HepG2 (cell line): ENCODE measurements around the gene ILKAP. TPM values are rescaled to one million over a fixed set of nuclear protein-coding genes. Genes with fewer than 3 reads are reported as not detected.
A peak's percentile ranks its signal among the peaks of the same experiment; 100 is the strongest.

ENCODE experiments used
- ATAC-seq: fragments of 200-7000 bp; cut with Tn5 transposase; 3 replicates; pipeline ENCODE4 v1.9.1; 2020; ENCODE audit warnings: mild to moderate bottlenecking, moderate library complexity
- BruUV-seq: library from RNA; stranded (reverse); fragments of 400-500 nt; replicated peaks from 2 replicates; lab custom pipeline; 2021; lab: Mats Ljungman, UMichigan
- CTCF ChIA-PET: fragments of 300-600 bp; formaldehyde crosslinking; extraction: SDS; loops from one replicate; lab custom pipeline; 2021; ENCODE audit warnings: low total read pairs, inconsistent platforms, low intra/inter-chr PET ratio; lab: Yijun Ruan, JAX
- POLR2A ChIA-PET: fragments of 350-600 bp; sonication (Branson Sonifier 250); formaldehyde crosslinking; loops from one replicate; lab custom pipeline; 2020; ENCODE audit warnings: antibody characterized with exemption, inconsistent platforms; lab: Yijun Ruan, JAX
- DNase-seq: peaks from one replicate; pipeline ENCODE4 v3.0.0-alpha.2; 2015; ENCODE audit warnings: low spot score
- FAIRE-seq: peaks from 3 replicates; lab custom pipeline; 2011; peaks lifted over from hg19 to GRCh38; lab: Jason Lieb, UNC
- H2AFZ ChIP-seq: one replicate; pipeline ENCODE4 v1.6.1; 2011; ENCODE audit warnings: low read length, inconsistent platforms
- H3K27ac ChIP-seq: fragments of 300-600 bp; 3 replicates; pipeline ENCODE4 v1.8.0; 2011; ENCODE audit warnings: mixed run types, mild to moderate bottlenecking, mixed read lengths, low read length, inconsistent platforms; ENCODE audit not compliant: insufficient read depth; ENCODE audit errors: extremely low read length
- H3K27me3 ChIP-seq, 2 experiments: fragments of 200-600 bp in 1 of 2; 2 replicates in 1 of 2; 3 replicates in 1 of 2; pipeline versions ENCODE4 v1.6.0 to v1.8.0; 2011; ENCODE audit warnings: low read length in 2 of 2, mild to moderate bottlenecking in 2 of 2, moderate library complexity in 2 of 2, inconsistent platforms in 1 of 2; ENCODE audit not compliant: insufficient read depth in 2 of 2, control insufficient read depth in 1 of 2
- H3K36me3 ChIP-seq, 2 experiments: fragments of 200-600 bp in 1 of 2; replicated peaks in 1 of 2; 2 replicates in 1 of 2; 3 replicates in 1 of 2; pipeline versions ENCODE4 v1.5.1 to v1.8.0; 2011; ENCODE audit warnings: low read length in 2 of 2, inconsistent platforms in 1 of 2; ENCODE audit not compliant: insufficient read depth in 2 of 2, control insufficient read depth in 1 of 2
- H3K4me1 ChIP-seq: 2 replicates; pipeline ENCODE4 v1.5.1; 2012; ENCODE audit warnings: low read length, inconsistent platforms; ENCODE audit not compliant: insufficient read depth
- H3K4me2 ChIP-seq: 2 replicates; pipeline ENCODE4 v1.6.0; 2011; ENCODE audit warnings: low read depth, low read length, inconsistent platforms
- H3K4me3 ChIP-seq, 3 experiments: fragments of 200-600 bp in 1 of 3; sonication (generic), shearing (Covaris generic) in 1 of 3; replicated peaks in 1 of 3; 2 replicates each; pipeline ENCODE4 v1.5.1; 2011 to 2016; ENCODE audit warnings: low read length in 3 of 3, inconsistent platforms in 2 of 3, low read depth in 2 of 3, mild to moderate bottlenecking in 2 of 3, control low read depth in 1 of 3, mixed read lengths in 1 of 3; ENCODE audit not compliant: insufficient read depth in 1 of 3
- H3K79me2 ChIP-seq: one replicate; pipeline ENCODE4 v1.6.1; 2011; ENCODE audit warnings: low read length, inconsistent platforms; ENCODE audit not compliant: insufficient read depth
- H3K9ac ChIP-seq: 2 replicates; pipeline ENCODE4 v1.6.0; 2011; ENCODE audit warnings: mild to moderate bottlenecking, low read depth, low read length, inconsistent platforms; ENCODE audit not compliant: insufficient read depth
- H3K9me3 ChIP-seq: 2 replicates; pipeline ENCODE4 v1.5.1; 2012; ENCODE audit warnings: mild to moderate bottlenecking, low read length
- H4K20me1 ChIP-seq: 2 replicates; pipeline ENCODE4 v1.6.0; 2011; ENCODE audit warnings: inconsistent platforms, mild to moderate bottlenecking, low read length, moderate library complexity; ENCODE audit not compliant: insufficient read depth
- ADNP ChIP-seq: sonication (generic); formaldehyde crosslinking; IDR thresholded peaks from 2 replicates; pipeline ENCODE4 v1.4.0; 2020; ENCODE audit warnings: missing genetic modification reagents
- ARNTL ChIP-seq: sonication (generic); formaldehyde crosslinking; IDR thresholded peaks from 2 replicates; pipeline ENCODE4 v1.4.0; 2020; ENCODE audit warnings: mild to moderate bottlenecking, missing genetic modification reagents
- BCLAF1 ChIP-seq: fragments of 450-650 bp; IDR thresholded peaks from 2 replicates; pipeline ENCODE4 v1.6.1; 2017; ENCODE audit warnings: mild to moderate bottlenecking
- CTCF ChIP-seq: sonication (generic); formaldehyde crosslinking; IDR thresholded peaks from 2 replicates; pipeline ENCODE4 v1.5.0; 2020; ENCODE audit warnings: mild to moderate bottlenecking, missing genetic modification reagents, moderate library complexity
- SP5 ChIP-seq: IDR thresholded peaks from 2 replicates; pipeline ENCODE4 v1.6.1; 2016; ENCODE audit warnings: low read depth, borderline replicate concordance
- THAP7 ChIP-seq: sonication (generic); formaldehyde crosslinking; IDR thresholded peaks from 2 replicates; pipeline ENCODE4 v1.8.1; 2023; ENCODE audit warnings: mild to moderate bottlenecking, missing genetic modification reagents
- ZKSCAN8 ChIP-seq: IDR thresholded peaks from 2 replicates; pipeline ENCODE4 v1.6.1; 2016; ENCODE audit warnings: borderline replicate concordance, missing genetic modification reagents, missing compliant biosample characterization
- ZNF333 ChIP-seq: sonication (generic); formaldehyde crosslinking; IDR thresholded peaks from 2 replicates; pipeline ENCODE4 v1.4.0; 2020; ENCODE audit warnings: mild to moderate bottlenecking, missing genetic modification reagents, borderline replicate concordance
- ZNF556 ChIP-seq: sonication (generic); formaldehyde crosslinking; IDR thresholded peaks from 2 replicates; pipeline ENCODE4 v1.4.0; 2020; ENCODE audit warnings: mild to moderate bottlenecking, missing genetic modification reagents, borderline replicate concordance
- ZNF687 ChIP-seq: sonication (generic); formaldehyde crosslinking; IDR thresholded peaks from 2 replicates; pipeline ENCODE4 v1.5.1; 2020; ENCODE audit warnings: mild to moderate bottlenecking, missing genetic modification reagents, moderate library complexity
- WGBS: methylation state at CpG from one replicate; pipeline ENCODE4 v1.1.6; 2017; ENCODE audit warnings: low lambda C conversion rate; 5-methylcytosine and 5-hydroxymethylcytosine counted together
- in situ Hi-C: cut with HindIII; loops from 2 replicates; pipeline ENCODE4 v1.10.0; 2017; ENCODE audit warnings: low pct_unique_long_range_greater_than_20kb; ENCODE audit not compliant: extremely low pct_ligation_motif_present
- intact Hi-C: fragments of 100-400 bp; cut with micrococcal nuclease; formaldehyde crosslinking; loops from one replicate; pipeline ENCODE4 v1.10.0; 2022; ENCODE audit not compliant: unreplicated experiment
- polyA plus RNA-seq, 8 experiments: library from polyadenylated mRNA; depleted of rRNA in 3 of 8; stranded (reverse) in 7 of 8; unstranded in 1 of 8; fragments of >200 nt; fragmentation: Illumina TruSeq in 4 of 8; extraction: Trizol in 4 of 8; gene quantifications; 2 replicates each; pipeline versions ENCODE4 v1.2.1 to v1.2.3, GENCODE V29; 2011 to 2016; ENCODE audit warnings: low read depth in 4 of 8, missing spikeins in 1 of 8, mixed read lengths in 1 of 8; ENCODE audit not compliant: insufficient read depth in 1 of 8
- total RNA-seq, 5 experiments: library from RNA; depleted of rRNA; stranded (reverse); fragments of >200 nt; fragmentation: Illumina TruSeq; extraction: Trizol; gene quantifications; 2 replicates each; pipeline ENCODE4 v1.2.3, GENCODE V29; 2016; ENCODE audit warnings: low read depth in 1 of 5

Gene ILKAP
- total and polyA plus RNA-seq, 2 of the 13 experiments (the other 11 are each of a cell fraction or from before 2014, with no cell fraction given): 29.6 to 33.1 TPM

- no peak for TF ChIP-seq THAP7 (CRISPR knock-in tag)
- TF ChIP-seq ZKSCAN8: no peak
- TF ChIP-seq ARNTL: no peak
Measured at GRCh38 chr2:238154570-238154969, 48.9 kb downstream of the ILKAP start (continued).

GRCh38 chr2:238152771-238153688 is 50.5 kb downstream of the ILKAP start:
- ChIA-PET CTCF (no interaction called here), POLR2A (no interaction called here)
- no peaks in the 10 kb centered on the region for H3K9me3 ChIP-seq
- in situ Hi-C loops (no loop called here), intact Hi-C loops (no loop called here)
- no peak overlapping the region for H3K4me3 ChIP-seq
- FAIRE-seq (no peak), DNase-seq (no peak), ATAC-seq (no peak)
- no TSS peak for BruUV-seq
- peaks cover 27 to 68% of the 10 kb centered on the region in 2 experiments for H3K27me3 ChIP-seq
- no peak overlapping the region for H3K9ac ChIP-seq
- H2AFZ ChIP-seq: no peak overlapping the region
- H3K4me1 ChIP-seq: 0 out of 2 replicates have a peak, but pooled peaks cover 21% of the 10 kb centered on the region
- H3K79me2 ChIP-seq: no peaks in the 10 kb centered on the region
- H4K20me1 ChIP-seq: no peaks in the 10 kb centered on the region
- H3K27ac ChIP-seq: no peak overlapping the region
- no peak for TF ChIP-seq BCLAF1
- TF ChIP-seq CTCF (CRISPR knock-in tag): peak; percentile 49
- TF ChIP-seq SP5 (CRISPR knock-in tag): no peak
- no peak for TF ChIP-seq ZNF556 (CRISPR knock-in tag)
- TF ChIP-seq ADNP (CRISPR knock-in tag): 0 out of 2 replicates have a peak, but pooled peaks have one; percentile 18
- TF ChIP-seq ZNF333 (CRISPR knock-in tag): no peak
- 0 out of 2 replicates have a peak, but pooled peaks have one; percentile 7 for TF ChIP-seq ZNF687 (CRISPR knock-in tag)
- WGBS: 39% methylated on average over 18 of the region's 22 CpGs
- H3K4me2 ChIP-seq: no peak overlapping the region
- H3K36me3 ChIP-seq: no peaks in the 10 kb centered on the region
